ENCODE data around the gene ABLIM2. TPM values are rescaled to one million over a fixed set of nuclear protein-coding genes. Genes with fewer than 3 reads are reported as not detected.

The ABLIM2 gene
- polyA plus RNA-seq, 4 donors: 1.1 to 12.7 (median 4.4) TPM

- Histone ChIP-seq H3K27me3 (ENCODE audit: control insufficient read depth in 3 of 3, insufficient read depth in 3 of 3, low read length in 3 of 3) (peaks cover 0 to 2% (median 0%) of the 10 kb centered on the region in 3 donors), H3K4me1 (ENCODE audit: control insufficient read depth in 3 of 3, insufficient read depth in 2 of 3, low read depth in 1 of 3, low read length in 2 of 3) (peaks cover 0 to 3% (median 0%) of the 10 kb centered on the region in 3 donors)
- FAIRE-seq: no peak
Measured at GRCh38 chr4:8174970-8175369, 16.4 kb upstream of the ABLIM2 start.

GRCh38 chr4:8173492-8174242 is 15.1 kb upstream of the ABLIM2 start:
- Histone ChIP-seq H3K9me3 (ENCODE audit: control insufficient read depth in 2 of 2, insufficient read depth in 1 of 2, low read depth in 1 of 2, low read length in 1 of 2) (peaks cover 0 to 3% of the 10 kb centered on the region in 2 donors), H3K27me3 (ENCODE audit: control insufficient read depth in 3 of 3, insufficient read depth in 3 of 3, low read length in 3 of 3) (peaks cover 0 to 2% (median 0%) of the 10 kb centered on the region in 3 donors), H3K27ac (ENCODE audit: low read depth in 1 of 3, low read length in 2 of 3) (no peak overlapping the region), H3K4me1 (ENCODE audit: control insufficient read depth in 3 of 3, insufficient read depth in 2 of 3, low read depth in 1 of 3, low read length in 2 of 3) (peaks cover 0 to 3% (median 0%) of the 10 kb centered on the region in 3 donors), H3K4me3 (ENCODE audit: low read depth in 1 of 3, low read length in 3 of 3) (no peak overlapping the region), H3K36me3 (ENCODE audit: control insufficient read depth in 3 of 3, insufficient read depth in 2 of 3, low read depth in 1 of 3, low read length in 3 of 3) (no peaks in the 10 kb centered on the region)
- DNase-seq: no peak
- no peak for FAIRE-seq
- WGBS, 3 donors: 65 to 73% (median 67%) methylated on average over 12 to 13 of the region's 13 CpGs

More at GRCh38 chr4:8174970-8175369, 16.4 kb upstream of the ABLIM2 start:
- DNase-seq: no peak
- Histone ChIP-seq H3K4me3 (ENCODE audit: low read depth in 1 of 3, low read length in 3 of 3) (no peak overlapping the region), H3K36me3 (ENCODE audit: control insufficient read depth in 3 of 3, insufficient read depth in 2 of 3, low read depth in 1 of 3, low read length in 3 of 3) (no peaks in the 10 kb centered on the region), H3K9me3 (ENCODE audit: control insufficient read depth in 2 of 2, insufficient read depth in 1 of 2, low read depth in 1 of 2, low read length in 1 of 2) (no peaks in the 10 kb centered on the region), H3K27ac (ENCODE audit: low read depth in 1 of 3, low read length in 2 of 3) (no peak overlapping the region)
- 84 to 91% (median 89%) methylated on average over 3 of the region's 3 CpGs for WGBS, 3 donors

DNA sequence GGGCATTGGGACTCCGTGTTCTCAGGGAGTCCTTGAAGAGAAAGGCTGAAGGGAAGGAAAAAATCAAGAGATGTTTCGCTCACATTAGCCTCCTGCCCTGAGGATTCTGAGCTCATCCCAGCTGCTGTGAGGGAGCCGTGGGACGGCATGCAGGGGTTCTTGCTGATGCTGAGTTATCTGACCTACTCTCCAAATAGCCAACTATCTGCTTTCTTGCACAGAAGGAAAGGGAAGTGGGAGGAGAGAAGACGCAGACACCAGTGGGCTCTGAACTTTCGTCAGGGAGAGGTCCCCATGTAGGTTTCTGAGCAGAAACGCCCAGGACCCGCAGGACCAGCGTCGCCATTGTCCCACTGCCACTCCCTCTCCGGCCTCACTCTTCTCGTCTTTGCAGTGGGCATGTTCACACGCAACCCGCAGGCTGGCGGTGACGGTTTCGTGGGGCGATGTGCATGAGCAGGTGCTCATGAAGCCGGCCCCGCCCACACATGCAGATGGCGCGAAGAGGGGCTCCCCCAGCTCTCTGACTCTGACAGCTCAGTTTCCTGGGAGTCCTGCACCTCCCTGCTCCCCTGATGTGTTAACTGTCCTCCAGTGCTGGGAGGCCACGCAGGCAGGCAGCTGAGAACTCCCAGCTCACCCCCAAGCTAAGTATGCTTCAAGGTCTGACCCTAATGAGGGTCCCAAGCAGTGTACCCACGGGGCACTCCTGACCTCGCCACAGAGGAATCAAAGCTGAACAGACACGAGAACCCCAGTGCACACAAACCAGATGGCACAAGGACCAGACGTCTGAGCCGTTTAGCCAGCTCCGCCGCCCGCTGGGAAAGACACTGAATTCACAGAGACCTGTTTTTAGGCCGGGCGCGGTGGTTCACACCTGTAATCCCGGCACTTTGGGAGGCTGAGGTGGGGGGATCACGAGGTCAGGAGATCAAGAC is 13.6 kb upstream of the ABLIM2 start:
- FAIRE-seq (no peak), DNase-seq (no peak)

GRCh38 chr4:8171266-8171665 is 12.7 kb upstream of the ABLIM2 start:
- DNase-seq: no peak
- no peaks in the 10 kb centered on the region for H3K4me1 ChIP-seq (ENCODE audit: control insufficient read depth in 3 of 3, insufficient read depth in 2 of 3, low read depth in 1 of 3, low read length in 2 of 3)
- peaks cover 0 to 8% of the 10 kb centered on the region in 2 donors for H3K9me3 ChIP-seq (ENCODE audit: control insufficient read depth in 2 of 2, insufficient read depth in 1 of 2, low read depth in 1 of 2, low read length in 1 of 2)
- H3K27me3 ChIP-seq (ENCODE audit: control insufficient read depth in 3 of 3, insufficient read depth in 3 of 3, low read length in 3 of 3): peaks cover 0 to 2% (median 0%) of the 10 kb centered on the region in 3 donors
- no peak for FAIRE-seq
- H3K27ac ChIP-seq (ENCODE audit: low read depth in 1 of 3, low read length in 2 of 3): no peak overlapping the region
- H3K4me3 ChIP-seq (ENCODE audit: low read depth in 1 of 3, low read length in 3 of 3): no peak overlapping the region
- WGBS, 3 donors: 58 to 74% (median 68%) methylated on average over 7 of the region's 7 CpGs
- H3K36me3 ChIP-seq (ENCODE audit: control insufficient read depth in 3 of 3, insufficient read depth in 2 of 3, low read depth in 1 of 3, low read length in 3 of 3): no peaks in the 10 kb centered on the region

More for the DNA sequence above, 13.6 kb upstream of the ABLIM2 start:
- Histone ChIP-seq H3K27me3 (ENCODE audit: control insufficient read depth in 3 of 3, insufficient read depth in 3 of 3, low read length in 3 of 3) (peaks cover 0 to 2% (median 0%) of the 10 kb centered on the region in 3 donors), H3K36me3 (ENCODE audit: control insufficient read depth in 3 of 3, insufficient read depth in 2 of 3, low read depth in 1 of 3, low read length in 3 of 3) (no peaks in the 10 kb centered on the region), H3K9me3 (ENCODE audit: control insufficient read depth in 2 of 2, insufficient read depth in 1 of 2, low read depth in 1 of 2, low read length in 1 of 2) (peaks cover 0 to 8% of the 10 kb centered on the region in 2 donors), H3K27ac (ENCODE audit: low read depth in 1 of 3, low read length in 2 of 3) (no peak overlapping the region), H3K4me3 (ENCODE audit: low read depth in 1 of 3, low read length in 3 of 3) (no peak overlapping the region), H3K4me1 (ENCODE audit: control insufficient read depth in 3 of 3, insufficient read depth in 2 of 3, low read depth in 1 of 3, low read length in 2 of 3) (peaks cover 0 to 3% (median 0%) of the 10 kb centered on the region in 3 donors)
- 69 to 73% (median 71%) methylated on average over 36 of the region's 36 CpGs for WGBS, 3 donors

GRCh38 chr4:8170341-8170740 is 11.7 kb upstream of the ABLIM2 start:
- no peak for FAIRE-seq
- Histone ChIP-seq H3K36me3 (ENCODE audit: control insufficient read depth in 3 of 3, insufficient read depth in 2 of 3, low read depth in 1 of 3, low read length in 3 of 3) (no peaks in the 10 kb centered on the region), H3K9me3 (ENCODE audit: control insufficient read depth in 2 of 2, insufficient read depth in 1 of 2, low read depth in 1 of 2, low read length in 1 of 2) (peaks cover 0 to 8% of the 10 kb centered on the region in 2 donors), H3K4me1 (ENCODE audit: control insufficient read depth in 3 of 3, insufficient read depth in 2 of 3, low read depth in 1 of 3, low read length in 2 of 3) (no peaks in the 10 kb centered on the region), H3K27me3 (ENCODE audit: control insufficient read depth in 3 of 3, insufficient read depth in 3 of 3, low read length in 3 of 3) (peaks cover 0 to 2% (median 0%) of the 10 kb centered on the region in 3 donors), H3K27ac (ENCODE audit: low read depth in 1 of 3, low read length in 2 of 3) (no peak overlapping the region), H3K4me3 (ENCODE audit: low read depth in 1 of 3, low read length in 3 of 3) (no peak overlapping the region)
- 88 to 93% (median 90%) methylated on average over 11 of the region's 11 CpGs for WGBS, 3 donors
- no peak for DNase-seq

- FAIRE-seq (no peak), DNase-seq (no peak)
- no peak overlapping the region for H3K27ac ChIP-seq (ENCODE audit: low read depth in 1 of 3, low read length in 2 of 3)
- peaks cover 0 to 2% (median 0%) of the 10 kb centered on the region in 3 donors for H3K27me3 ChIP-seq (ENCODE audit: control insufficient read depth in 3 of 3, insufficient read depth in 3 of 3, low read length in 3 of 3)
- no peak overlapping the region for H3K4me3 ChIP-seq (ENCODE audit: low read depth in 1 of 3, low read length in 3 of 3)
- WGBS, 3 donors: 72 to 82% (median 79%) methylated on average over 3 of the region's 3 CpGs
- no peaks in the 10 kb centered on the region for H3K4me1 ChIP-seq (ENCODE audit: control insufficient read depth in 3 of 3, insufficient read depth in 2 of 3, low read depth in 1 of 3, low read length in 2 of 3)
- H3K9me3 ChIP-seq (ENCODE audit: control insufficient read depth in 2 of 2, insufficient read depth in 1 of 2, low read depth in 1 of 2, low read length in 1 of 2): peaks cover 0 to 8% of the 10 kb centered on the region in 2 donors
- H3K36me3 ChIP-seq (ENCODE audit: control insufficient read depth in 3 of 3, insufficient read depth in 2 of 3, low read depth in 1 of 3, low read length in 3 of 3): no peaks in the 10 kb centered on the region
Measured at GRCh38 chr4:8169763-8170162, 11.2 kb upstream of the ABLIM2 start.

- no peak for FAIRE-seq
- H3K27ac ChIP-seq (ENCODE audit: low read depth in 1 of 3, low read length in 2 of 3): no peak overlapping the region
- no peak overlapping the region for H3K4me3 ChIP-seq (ENCODE audit: low read depth in 1 of 3, low read length in 3 of 3)
- no peaks in the 10 kb centered on the region for H3K36me3 ChIP-seq (ENCODE audit: control insufficient read depth in 3 of 3, insufficient read depth in 2 of 3, low read depth in 1 of 3, low read length in 3 of 3)
- no peaks in the 10 kb centered on the region for H3K4me1 ChIP-seq (ENCODE audit: control insufficient read depth in 3 of 3, insufficient read depth in 2 of 3, low read depth in 1 of 3, low read length in 2 of 3)
- peaks cover 0 to 2% (median 0%) of the 10 kb centered on the region in 3 donors for H3K27me3 ChIP-seq (ENCODE audit: control insufficient read depth in 3 of 3, insufficient read depth in 3 of 3, low read length in 3 of 3)
- DNase-seq: no peak
- 64 to 79% (median 79%) methylated on average over 5 of the region's 5 CpGs for WGBS, 3 donors
- H3K9me3 ChIP-seq (ENCODE audit: control insufficient read depth in 2 of 2, insufficient read depth in 1 of 2, low read depth in 1 of 2, low read length in 1 of 2): peaks cover 0 to 8% of the 10 kb centered on the region in 2 donors
Measured at GRCh38 chr4:8168832-8169598, 10.4 kb upstream of the ABLIM2 start.

GRCh38 chr4:8168232-8168631 is 9.6 kb upstream of the ABLIM2 start:
- DNase-seq: no peak
- H3K9me3 ChIP-seq (ENCODE audit: control insufficient read depth in 2 of 2, insufficient read depth in 1 of 2, low read depth in 1 of 2, low read length in 1 of 2): peaks cover 0 to 8% of the 10 kb centered on the region in 2 donors
- 95 to 100% (median 96%) methylated on average over 1 of the region's 1 CpG for WGBS, 3 donors
- no peak overlapping the region for H3K4me3 ChIP-seq (ENCODE audit: low read depth in 1 of 3, low read length in 3 of 3)
- no peaks in the 10 kb centered on the region for H3K4me1 ChIP-seq (ENCODE audit: control insufficient read depth in 3 of 3, insufficient read depth in 2 of 3, low read depth in 1 of 3, low read length in 2 of 3)
- H3K27me3 ChIP-seq (ENCODE audit: control insufficient read depth in 3 of 3, insufficient read depth in 3 of 3, low read length in 3 of 3): peaks cover 0 to 2% (median 0%) of the 10 kb centered on the region in 3 donors
- H3K36me3 ChIP-seq (ENCODE audit: control insufficient read depth in 3 of 3, insufficient read depth in 2 of 3, low read depth in 1 of 3, low read length in 3 of 3): no peaks in the 10 kb centered on the region
- no peak for FAIRE-seq
- H3K27ac ChIP-seq (ENCODE audit: low read depth in 1 of 3, low read length in 2 of 3): no peak overlapping the region

All from small intestine (tissue), 7 donors.